Right ventricle myocardium inferior (tissue), 1 donor: ENCODE results near the gene TCF4. TPM values are rescaled to one million over a fixed set of nuclear protein-coding genes. Genes with fewer than 3 reads are reported as not detected.

ENCODE experiments used
- ATAC-seq: fragments of 200-7000 bp; cut with Tn5 transposase; one replicate; pipeline ENCODE4 v1.9.1; 2020; ENCODE audit warnings: mild to moderate bottlenecking, moderate library complexity
- DNase-seq: peaks from one replicate; pipeline ENCODE4 v3.0.0; 2021; ENCODE audit errors: missing footprints
- intact Hi-C: fragments of 100-400 bp; cut with DNase I; formaldehyde crosslinking; loops from one replicate; pipeline ENCODE4 v1.11.0; 2022
- total RNA-seq: library from RNA; stranded (reverse); fragmentation: NEBNext Ultra II Directional; extraction: Animal tissue kit (Norgen Biotek cat#: 25700); gene quantifications from one replicate; pipeline ENCODE4 v1.2.1, GENCODE V29; 2021
- donor health status: DM: no; HTN: yes; CAD: no; lungs with severe emphysema.

TCF4 gene
- total RNA-seq, 1 donor from 2014 or later, result 57.8 TPM

- no peak for DNase-seq
- ATAC-seq, result no peak
- intact Hi-C loops, result loop anchor here (5.0 to 10.0 kb wide), 2 partner anchors 222 to 251 kb away; partner anchors contain the start of gene TCF4
Observed at GRCh38 chr18:55336438-55337100, 251.4 kb downstream of the TCF4 start.

- DNase-seq (peak; percentile 73), ATAC-seq (no peak)
- intact Hi-C loops, result loop anchor here (5.0 to 10.0 kb wide), 2 partner anchors 220 to 252 kb away; partner anchors contain the start of gene TCF4
Observed at GRCh38 chr18:55334875-55335274, 253.1 kb downstream of the TCF4 start.

GRCh38 chr18:55331301-55331700 is 256.7 kb downstream of the TCF4 start:
- intact Hi-C loops, result loop anchor here (10.0 kb wide), 1 partner anchor 216 kb away; no protein-coding TSS in a partner anchor
- ATAC-seq, result no peak

GRCh38 chr18:55328301-55328700 is 259.7 kb downstream of the TCF4 start:
- no peak for DNase-seq
- intact Hi-C loops, result loop anchor here (10.0 kb wide), 2 partner anchors 176 to 1246 kb away; no protein-coding TSS in a partner anchor
- peak; percentile 79 for ATAC-seq

More at GRCh38 chr18:55331301-55331700, 256.7 kb downstream of the TCF4 start:
- no peak for DNase-seq

GRCh38 chr18:55327454-55327853 is 260.5 kb downstream of the TCF4 start:
- intact Hi-C loops, result loop anchor here (10.0 kb wide), 2 partner anchors 177 to 1247 kb away; no protein-coding TSS in a partner anchor
- no peak for ATAC-seq
- no peak for DNase-seq

GRCh38 chr18:55326134-55326533 is 261.9 kb downstream of the TCF4 start:
- intact Hi-C loops, result loop anchor here (10.0 kb wide), 2 partner anchors 179 to 1249 kb away; no protein-coding TSS in a partner anchor
- ATAC-seq (no peak), DNase-seq (no peak)

GRCh38 chr18:55324166-55324565 is 263.8 kb downstream of the TCF4 start:
- no peak for ATAC-seq
- no peak for DNase-seq
- intact Hi-C loops, result loop anchor here (5.0 to 10.0 kb wide), 5 partner anchors 78 to 1251 kb away; partner anchors contain the start of gene TCF4

GRCh38 chr18:55323051-55323994 is 264.7 kb downstream of the TCF4 start:
- ATAC-seq, result no peak
- no peak for DNase-seq
- intact Hi-C loops, result loop anchor here (5.0 to 10.0 kb wide), 5 partner anchors 79 to 1251 kb away; partner anchors contain the start of gene TCF4

- DNase-seq, result peak; percentile 88
- intact Hi-C loops, result loop anchor here (5.0 to 10.0 kb wide), 5 partner anchors 80 to 1253 kb away; partner anchors contain the start of gene TCF4
- peak; percentile 88 for ATAC-seq
Observed at GRCh38 chr18:55322178-55322735, 265.7 kb downstream of the TCF4 start.

- intact Hi-C loops, result loop anchor here (5.0 to 10.0 kb wide), 5 partner anchors 79 to 1253 kb away; partner anchors contain the start of gene TCF4
- peak; percentile 90 for ATAC-seq
- peak; percentile 97 for DNase-seq
Observed at GRCh38 chr18:55321265-55322177, 266.5 kb downstream of the TCF4 start.

- DNase-seq (no peak), ATAC-seq (no peak)
- intact Hi-C loops, result loop anchor here (5.0 to 10.0 kb wide), 5 partner anchors 78 to 1254 kb away; partner anchors contain the start of gene TCF4
Observed at GRCh38 chr18:55320424-55321264, 267.3 kb downstream of the TCF4 start.

- no peak for ATAC-seq
- intact Hi-C loops, result loop anchor here (5.0 to 10.0 kb wide), 6 partner anchors 55 to 1255 kb away; partner anchors contain the start of gene TCF4
- DNase-seq, result no peak
Observed at GRCh38 chr18:55319459-55320193, 268.4 kb downstream of the TCF4 start.

GRCh38 chr18:55318951-55319441 is 269.0 kb downstream of the TCF4 start:
- DNase-seq (no peak), ATAC-seq (no peak)
- intact Hi-C loops, result loop anchor here (10.0 kb wide), 1 partner anchor 54 kb away; no protein-coding TSS in a partner anchor

- DNase-seq (no peak), ATAC-seq (no peak)
- intact Hi-C loops, result loop anchor here (10.0 kb wide), 1 partner anchor 53 kb away; no protein-coding TSS in a partner anchor
Observed at GRCh38 chr18:55317864-55318263, 270.1 kb downstream of the TCF4 start.

GRCh38 chr18:55317324-55317723 is 270.7 kb downstream of the TCF4 start:
- no peak for ATAC-seq
- no peak for DNase-seq
- intact Hi-C loops, result loop anchor here (10.0 kb wide), 1 partner anchor 53 kb away; no protein-coding TSS in a partner anchor
